ENCODE data around the gene CLBA1.

CLBA1 gene

GRCh38 chr14:105007593-105008264 is 22.1 kb downstream of the CLBA1 start:
- no peaks in the 10 kb centered on the region for H3K4me1 ChIP-seq (ENCODE audit: control insufficient read depth, low read depth, low read length)
- H3K9ac ChIP-seq (ENCODE audit: low read length): no peak overlapping the region
- H3K4me3 ChIP-seq (ENCODE audit: low read length): no peak overlapping the region
- H3K36me3 ChIP-seq (ENCODE audit: control insufficient read depth, low read depth, low read length): peaks cover 35% of the 10 kb centered on the region
- no peaks in the 10 kb centered on the region for H3K9me3 ChIP-seq (ENCODE audit: control insufficient read depth, low read depth, low read length)
- no peak overlapping the region for H3K27ac ChIP-seq (ENCODE audit: low read length)
- H3K27me3 ChIP-seq (ENCODE audit: control insufficient read depth, insufficient read depth, low read length): no peaks in the 10 kb centered on the region

GRCh38 chr14:105010106-105010505 is 24.5 kb downstream of the CLBA1 start:
- Histone ChIP-seq H3K27ac (ENCODE audit: low read length) (no peak overlapping the region), H3K4me1 (ENCODE audit: control insufficient read depth, low read depth, low read length) (peaks cover 5% of the 10 kb centered on the region), H3K36me3 (ENCODE audit: control insufficient read depth, low read depth, low read length) (peaks cover 35% of the 10 kb centered on the region), H3K9me3 (ENCODE audit: control insufficient read depth, low read depth, low read length) (no peaks in the 10 kb centered on the region), H3K4me3 (ENCODE audit: low read length) (no peak overlapping the region), H3K9ac (ENCODE audit: low read length) (no peak overlapping the region), H3K27me3 (ENCODE audit: control insufficient read depth, insufficient read depth, low read length) (no peaks in the 10 kb centered on the region)

- Histone ChIP-seq H3K4me3 (ENCODE audit: low read length) (no peak overlapping the region), H3K27ac (ENCODE audit: low read length) (no peak overlapping the region), H3K27me3 (ENCODE audit: control insufficient read depth, insufficient read depth, low read length) (no peaks in the 10 kb centered on the region), H3K9ac (ENCODE audit: low read length) (no peak overlapping the region), H3K36me3 (ENCODE audit: control insufficient read depth, low read depth, low read length) (peaks cover 35% of the 10 kb centered on the region), H3K4me1 (ENCODE audit: control insufficient read depth, low read depth, low read length) (peaks cover 8% of the 10 kb centered on the region), H3K9me3 (ENCODE audit: control insufficient read depth, low read depth, low read length) (no peaks in the 10 kb centered on the region)
These were observed 25.3 kb downstream of the CLBA1 start for GRCh38 chr14:105010891-105011291.

- H3K4me3 ChIP-seq (ENCODE audit: low read length): no peak overlapping the region
- no peaks in the 10 kb centered on the region for H3K9me3 ChIP-seq (ENCODE audit: control insufficient read depth, low read depth, low read length)
- H3K9ac ChIP-seq (ENCODE audit: low read length): no peak overlapping the region
- peaks cover 35% of the 10 kb centered on the region for H3K36me3 ChIP-seq (ENCODE audit: control insufficient read depth, low read depth, low read length)
- H3K4me1 ChIP-seq (ENCODE audit: control insufficient read depth, low read depth, low read length): peaks cover 8% of the 10 kb centered on the region
- no peaks in the 10 kb centered on the region for H3K27me3 ChIP-seq (ENCODE audit: control insufficient read depth, insufficient read depth, low read length)
- no peak overlapping the region for H3K27ac ChIP-seq (ENCODE audit: low read length)
These were observed 25.9 kb downstream of the CLBA1 start for GRCh38 chr14:105011312-105011990.

GRCh38 chr14:105012171-105012985 is 26.8 kb downstream of the CLBA1 start:
- no peak overlapping the region for H3K9ac ChIP-seq (ENCODE audit: low read length)
- H3K27ac ChIP-seq (ENCODE audit: low read length): no peak overlapping the region
- no peaks in the 10 kb centered on the region for H3K27me3 ChIP-seq (ENCODE audit: control insufficient read depth, insufficient read depth, low read length)
- H3K4me3 ChIP-seq (ENCODE audit: low read length): no peak overlapping the region
- H3K36me3 ChIP-seq (ENCODE audit: control insufficient read depth, low read depth, low read length): peaks cover 32% of the 10 kb centered on the region
- H3K4me1 ChIP-seq (ENCODE audit: control insufficient read depth, low read depth, low read length): peaks cover 11% of the 10 kb centered on the region
- no peaks in the 10 kb centered on the region for H3K9me3 ChIP-seq (ENCODE audit: control insufficient read depth, low read depth, low read length)

GRCh38 chr14:105013150-105013785 is 27.7 kb downstream of the CLBA1 start:
- no peak overlapping the region for H3K4me3 ChIP-seq (ENCODE audit: low read length)
- H3K27me3 ChIP-seq (ENCODE audit: control insufficient read depth, insufficient read depth, low read length): no peaks in the 10 kb centered on the region
- peaks cover 28% of the 10 kb centered on the region for H3K36me3 ChIP-seq (ENCODE audit: control insufficient read depth, low read depth, low read length)
- H3K9ac ChIP-seq (ENCODE audit: low read length): no peak overlapping the region
- H3K4me1 ChIP-seq (ENCODE audit: control insufficient read depth, low read depth, low read length): peaks cover 17% of the 10 kb centered on the region
- H3K27ac ChIP-seq (ENCODE audit: low read length): no peak overlapping the region
- H3K9me3 ChIP-seq (ENCODE audit: control insufficient read depth, low read depth, low read length): no peaks in the 10 kb centered on the region

- Histone ChIP-seq H3K4me3 (ENCODE audit: low read length) (no peak overlapping the region), H3K9me3 (ENCODE audit: control insufficient read depth, low read depth, low read length) (no peaks in the 10 kb centered on the region), H3K4me1 (ENCODE audit: control insufficient read depth, low read depth, low read length) (peaks cover 18% of the 10 kb centered on the region), H3K27ac (ENCODE audit: low read length) (no peak overlapping the region), H3K27me3 (ENCODE audit: control insufficient read depth, insufficient read depth, low read length) (no peaks in the 10 kb centered on the region), H3K36me3 (ENCODE audit: control insufficient read depth, low read depth, low read length) (peaks cover 27% of the 10 kb centered on the region), H3K9ac (ENCODE audit: low read length) (no peak overlapping the region)
These were observed 28.4 kb downstream of the CLBA1 start for GRCh38 chr14:105014032-105014431.

- H3K4me3 ChIP-seq (ENCODE audit: low read length): no peak overlapping the region
- H3K27ac ChIP-seq (ENCODE audit: low read length): no peak overlapping the region
- H3K36me3 ChIP-seq (ENCODE audit: control insufficient read depth, low read depth, low read length): peaks cover 21% of the 10 kb centered on the region
- peaks cover 24% of the 10 kb centered on the region for H3K4me1 ChIP-seq (ENCODE audit: control insufficient read depth, low read depth, low read length)
- no peaks in the 10 kb centered on the region for H3K27me3 ChIP-seq (ENCODE audit: control insufficient read depth, insufficient read depth, low read length)
- no peaks in the 10 kb centered on the region for H3K9me3 ChIP-seq (ENCODE audit: control insufficient read depth, low read depth, low read length)
- H3K9ac ChIP-seq (ENCODE audit: low read length): no peak overlapping the region
These were observed 29.0 kb downstream of the CLBA1 start for GRCh38 chr14:105014631-105015030.

GRCh38 chr14:105015242-105015641 is 29.7 kb downstream of the CLBA1 start:
- Histone ChIP-seq H3K27me3 (ENCODE audit: control insufficient read depth, insufficient read depth, low read length) (no peaks in the 10 kb centered on the region), H3K9ac (ENCODE audit: low read length) (no peak overlapping the region), H3K36me3 (ENCODE audit: control insufficient read depth, low read depth, low read length) (peaks cover 15% of the 10 kb centered on the region), H3K4me3 (ENCODE audit: low read length) (no peak overlapping the region), H3K27ac (ENCODE audit: low read length) (no peak overlapping the region), H3K9me3 (ENCODE audit: control insufficient read depth, low read depth, low read length) (no peaks in the 10 kb centered on the region), H3K4me1 (ENCODE audit: control insufficient read depth, low read depth, low read length) (peaks cover 24% of the 10 kb centered on the region)

- Histone ChIP-seq H3K9ac (ENCODE audit: low read length) (no peak overlapping the region), H3K27ac (ENCODE audit: low read length) (no peak overlapping the region), H3K9me3 (ENCODE audit: control insufficient read depth, low read depth, low read length) (no peaks in the 10 kb centered on the region), H3K36me3 (ENCODE audit: control insufficient read depth, low read depth, low read length) (peaks cover 9% of the 10 kb centered on the region), H3K4me3 (ENCODE audit: low read length) (no peak overlapping the region), H3K4me1 (ENCODE audit: control insufficient read depth, low read depth, low read length) (peaks cover 24% of the 10 kb centered on the region), H3K27me3 (ENCODE audit: control insufficient read depth, insufficient read depth, low read length) (no peaks in the 10 kb centered on the region)
These were observed 30.3 kb downstream of the CLBA1 start for GRCh38 chr14:105015905-105016304.

GRCh38 chr14:105018414-105018813 is 32.8 kb downstream of the CLBA1 start:
- no peak overlapping the region for H3K27ac ChIP-seq (ENCODE audit: low read length)
- peaks cover 24% of the 10 kb centered on the region for H3K4me1 ChIP-seq (ENCODE audit: control insufficient read depth, low read depth, low read length)

More at GRCh38 chr14:105018414-105018813, 32.8 kb downstream of the CLBA1 start:
- no peak overlapping the region for H3K4me3 ChIP-seq (ENCODE audit: low read length)
- no peak overlapping the region for H3K9ac ChIP-seq (ENCODE audit: low read length)
- no peaks in the 10 kb centered on the region for H3K27me3 ChIP-seq (ENCODE audit: control insufficient read depth, insufficient read depth, low read length)
- no peaks in the 10 kb centered on the region for H3K9me3 ChIP-seq (ENCODE audit: control insufficient read depth, low read depth, low read length)
- no peaks in the 10 kb centered on the region for H3K36me3 ChIP-seq (ENCODE audit: control insufficient read depth, low read depth, low read length)
